HUES6 (cell line): ENCODE data around the gene BICD1.

ENCODE experiments used
- H3K27ac ChIP-seq: 2 replicates; pipeline ENCODE4 v1.7.0; 2013; ENCODE audit warnings: low read depth, mild to moderate bottlenecking, low read length, inconsistent platforms
- H3K27me3 ChIP-seq: 2 replicates; pipeline ENCODE4 v1.6.1; 2013; ENCODE audit warnings: low read length; ENCODE audit not compliant: control insufficient read depth, insufficient read depth
- H3K36me3 ChIP-seq: 2 replicates; pipeline ENCODE4 v1.6.1; 2013; ENCODE audit warnings: low read length; ENCODE audit not compliant: control insufficient read depth, insufficient read depth
- H3K4me1 ChIP-seq: 2 replicates; pipeline ENCODE4 v1.6.1; 2013; ENCODE audit warnings: low read length; ENCODE audit not compliant: control insufficient read depth, insufficient read depth
- H3K4me3 ChIP-seq: 2 replicates; pipeline ENCODE4 v1.5.1; 2013; ENCODE audit warnings: low read depth, low read length
- H3K9ac ChIP-seq: one replicate; pipeline ENCODE4 v1.6.1; 2013; ENCODE audit warnings: mild to moderate bottlenecking, low read length
- H3K9me3 ChIP-seq: 2 replicates; pipeline ENCODE4 v1.6.1; 2013; ENCODE audit warnings: low read depth, low read length; ENCODE audit not compliant: control insufficient read depth, insufficient read depth

Gene BICD1

GRCh38 chr12:32402170-32402569, 295.5 kb downstream of the BICD1 start:
- peaks cover 20% of the 10 kb centered on the region for H3K4me1 ChIP-seq
- no peak overlapping the region for H3K27ac ChIP-seq

GRCh38 chr12:32402946-32403345, 296.3 kb downstream of the BICD1 start:
- peaks cover 21% of the 10 kb centered on the region for H3K36me3 ChIP-seq
- H3K4me3 ChIP-seq: peak overlapping the region; percentile 32; the same call in 1 of the 2 replicates
- no peaks in the 10 kb centered on the region for H3K9me3 ChIP-seq
- no peak overlapping the region for H3K27ac ChIP-seq
- peaks cover 17% of the 10 kb centered on the region for H3K4me1 ChIP-seq
- no peak overlapping the region for H3K9ac ChIP-seq
- H3K27me3 ChIP-seq: no peaks in the 10 kb centered on the region; the same call in 1 of the 2 replicates

More at GRCh38 chr12:32402170-32402569, 295.5 kb downstream of the BICD1 start:
- no peak overlapping the region for H3K4me3 ChIP-seq
- H3K9ac ChIP-seq: no peak overlapping the region
- H3K27me3 ChIP-seq: no peaks in the 10 kb centered on the region; the same call in 1 of the 2 replicates
- H3K36me3 ChIP-seq: peaks cover 21% of the 10 kb centered on the region
- H3K9me3 ChIP-seq: no peaks in the 10 kb centered on the region

GRCh38 chr12:32407795-32408194, 301.1 kb downstream of the BICD1 start:
- H3K9me3 ChIP-seq: no peaks in the 10 kb centered on the region
- no peak overlapping the region for H3K9ac ChIP-seq

GRCh38 chr12:32413412-32413811, 306.8 kb downstream of the BICD1 start:
- Histone ChIP-seq H3K4me3 (no peak overlapping the region), H3K4me1 (peaks cover 4% of the 10 kb centered on the region)

More at GRCh38 chr12:32407795-32408194, 301.1 kb downstream of the BICD1 start:
- no peaks in the 10 kb centered on the region for H3K27me3 ChIP-seq
- no peak overlapping the region for H3K27ac ChIP-seq
- H3K4me1 ChIP-seq: peaks cover 4% of the 10 kb centered on the region; the same call in 1 of the 2 replicates
- no peak overlapping the region for H3K4me3 ChIP-seq
- peaks cover 24% of the 10 kb centered on the region for H3K36me3 ChIP-seq

GRCh38 chr12:32418221-32418620, 311.6 kb downstream of the BICD1 start:
- Histone ChIP-seq H3K9me3 (no peaks in the 10 kb centered on the region; the same call in 1 of the 2 replicates), H3K36me3 (peaks cover 18% of the 10 kb centered on the region), H3K27ac (no peak overlapping the region), H3K4me3 (no peak overlapping the region), H3K4me1 (peaks cover 25% of the 10 kb centered on the region), H3K27me3 (no peaks in the 10 kb centered on the region), H3K9ac (no peak overlapping the region)

More at GRCh38 chr12:32413412-32413811, 306.8 kb downstream of the BICD1 start:
- no peaks in the 10 kb centered on the region for H3K27me3 ChIP-seq
- no peak overlapping the region for H3K27ac ChIP-seq
- no peak overlapping the region for H3K9ac ChIP-seq
- no peaks in the 10 kb centered on the region for H3K9me3 ChIP-seq
- H3K36me3 ChIP-seq: peaks cover 9% of the 10 kb centered on the region

GRCh38 chr12:32418903-32419519, 312.4 kb downstream of the BICD1 start:
- peaks cover 25% of the 10 kb centered on the region for H3K4me1 ChIP-seq
- no peak overlapping the region for H3K4me3 ChIP-seq
- peak overlapping the region; percentile 19 for H3K9ac ChIP-seq
- H3K27ac ChIP-seq: no peak overlapping the region; the same call in 1 of the 2 replicates
- peaks cover 3% of the 10 kb centered on the region; the same call in 1 of the 2 replicates for H3K9me3 ChIP-seq
- H3K27me3 ChIP-seq: no peaks in the 10 kb centered on the region
- peaks cover 22% of the 10 kb centered on the region for H3K36me3 ChIP-seq

- H3K36me3 ChIP-seq: peaks cover 22% of the 10 kb centered on the region
- H3K4me3 ChIP-seq: no peak overlapping the region
- no peak overlapping the region; the same call in 1 of the 2 replicates for H3K27ac ChIP-seq
- no peaks in the 10 kb centered on the region for H3K27me3 ChIP-seq
- peaks cover 3% of the 10 kb centered on the region; the same call in 1 of the 2 replicates for H3K9me3 ChIP-seq
- peak overlapping the region; percentile 19 for H3K9ac ChIP-seq
- H3K4me1 ChIP-seq: peaks cover 25% of the 10 kb centered on the region
Observed at GRCh38 chr12:32419520-32419960, 312.9 kb downstream of the BICD1 start.

GRCh38 chr12:32420356-32420755, 313.7 kb downstream of the BICD1 start:
- no peak overlapping the region for H3K27ac ChIP-seq
- no peaks in the 10 kb centered on the region for H3K27me3 ChIP-seq
- peaks cover 25% of the 10 kb centered on the region for H3K4me1 ChIP-seq
- H3K4me3 ChIP-seq: no peak overlapping the region
- no peak overlapping the region for H3K9ac ChIP-seq
- H3K9me3 ChIP-seq: peaks cover 3% of the 10 kb centered on the region; the same call in 1 of the 2 replicates
- H3K36me3 ChIP-seq: peaks cover 22% of the 10 kb centered on the region

- H3K4me1 ChIP-seq: peaks cover 20% of the 10 kb centered on the region
- no peak overlapping the region for H3K27ac ChIP-seq
- H3K4me3 ChIP-seq: no peak overlapping the region
- H3K9me3 ChIP-seq: peaks cover 3% of the 10 kb centered on the region; the same call in 1 of the 2 replicates
- no peaks in the 10 kb centered on the region for H3K27me3 ChIP-seq
- no peak overlapping the region for H3K9ac ChIP-seq
- peaks cover 22% of the 10 kb centered on the region for H3K36me3 ChIP-seq
Observed at GRCh38 chr12:32423559-32423958, 316.9 kb downstream of the BICD1 start.

- Histone ChIP-seq H3K36me3 (peaks cover 6% of the 10 kb centered on the region; the same call in 1 of the 2 replicates), H3K4me1 (peaks cover 4% of the 10 kb centered on the region), H3K27me3 (no peaks in the 10 kb centered on the region), H3K4me3 (no peak overlapping the region), H3K9me3 (0 out of 2 replicates have a peak, but pooled peaks cover 3% of the 10 kb centered on the region), H3K27ac (no peak overlapping the region), H3K9ac (no peak overlapping the region)
Observed at GRCh38 chr12:32431025-32431424, 324.4 kb downstream of the BICD1 start.
